NCI-H2081 treated with DMSO at 0.1 percent for 48 hours (cell line): Measurements from ENCODE around the gene DNAJB2.
"Not testable (repeated sequence)": the region's sequence is repeated elsewhere in the genome, so short reads cannot be mapped to it uniquely, and the experiment has no call there.

Experiments used
- DNase-seq: peaks from one replicate; lab custom pipeline; 2025; lab: John Stamatoyannopoulos, UW

DNAJB2 gene

GRCh38 chr2:219258942-219259341, 20.2 kb upstream of the DNAJB2 start:
- not testable (repeated sequence) for DNase-seq

- no peak for DNase-seq
Observed at GRCh38 chr2:219261024-219261855, 17.9 kb upstream of the DNAJB2 start.

GRCh38 chr2:219266232-219266631, 12.9 kb upstream of the DNAJB2 start:
- no peak for DNase-seq

- DNase-seq, result no peak
Observed at GRCh38 chr2:219266886-219267285, 12.3 kb upstream of the DNAJB2 start.

- DNase-seq, result no peak
Observed at GRCh38 chr2:219268294-219268693, 10.9 kb upstream of the DNAJB2 start.

GRCh38 chr2:219269362-219270054, 9.7 kb upstream of the DNAJB2 start:
- DNase-seq, result no peak

GRCh38 chr2:219270055-219270372, 9.2 kb upstream of the DNAJB2 start:
- DNase-seq, result no peak

GRCh38 chr2:219271021-219271420, 8.1 kb upstream of the DNAJB2 start:
- no peak for DNase-seq

GRCh38 chr2:219272356-219272755, 6.8 kb upstream of the DNAJB2 start:
- no peak for DNase-seq

GRCh38 chr2:219272995-219273394, 6.2 kb upstream of the DNAJB2 start:
- no peak for DNase-seq

- no peak for DNase-seq
Observed at GRCh38 chr2:219273937-219274336, 5.2 kb upstream of the DNAJB2 start.

- no peak for DNase-seq
Observed at GRCh38 chr2:219274361-219274921, 4.7 kb upstream of the DNAJB2 start.

- DNase-seq, result peak; percentile 21
Observed at GRCh38 chr2:219277703-219278654, 1.2 kb upstream of the DNAJB2 start.

GRCh38 chr2:219278655-219279150, 463 bp upstream of the DNAJB2 start:
- DNase-seq, result no peak

- no peak for DNase-seq
Observed at GRCh38 chr2:219279916-219280516, 850 bp downstream of the DNAJB2 start.

- DNase-seq, result no peak
Observed at GRCh38 chr2:219280651-219281050, 1.5 kb downstream of the DNAJB2 start.

GRCh38 chr2:219281588-219281987, 2.4 kb downstream of the DNAJB2 start:
- no peak for DNase-seq

GRCh38 chr2:219282375-219282774, 3.2 kb downstream of the DNAJB2 start:
- no peak for DNase-seq

- DNase-seq, result no peak
Observed at GRCh38 chr2:219282943-219283581, 3.9 kb downstream of the DNAJB2 start.

GRCh38 chr2:219284501-219285372, 5.6 kb downstream of the DNAJB2 start:
- no peak for DNase-seq
